Stimulated activated CD8-positive, alpha-beta memory T cell treated with anti-CD3 and anti-CD28 coated beads, Interleukin-2, amount 100 ng/mL, for 1 hour (primary cell): Measurements from ENCODE around the gene INPP5F.
A peak's percentile ranks its signal among the peaks of the same experiment; 100 is the strongest.
"Not testable (repeated sequence)": the region's sequence is repeated elsewhere in the genome, so short reads cannot be mapped to it uniquely, and the experiment has no call there.

Experiments used
- DNase-seq, 2 donors: peaks; one replicate each; pipeline ENCODE4 v3.0.0-alpha.2; 2020; ENCODE audit warnings: low read depth in 2 of 2

Gene INPP5F

GRCh38 chr10:119740096-119740495, 14.2 kb downstream of the INPP5F start:
- DNase-seq, result no peak

GRCh38 chr10:119742947-119743648, 17.2 kb downstream of the INPP5F start:
- DNase-seq, result no peak

GRCh38 chr10:119747940-119748339, 22.1 kb downstream of the INPP5F start:
- DNase-seq, result no peak

- no peak for DNase-seq
Observed at GRCh38 chr10:119748871-119749270, 23.0 kb downstream of the INPP5F start.

GRCh38 chr10:119749455-119749854, 23.6 kb downstream of the INPP5F start:
- no peak for DNase-seq

GRCh38 chr10:119750391-119751230, 24.8 kb downstream of the INPP5F start:
- DNase-seq, result peak; percentile 9 to 21

GRCh38 chr10:119753309-119753708, 27.5 kb downstream of the INPP5F start:
- no peak for DNase-seq

GRCh38 chr10:119754085-119754484, 28.2 kb downstream of the INPP5F start:
- no peak for DNase-seq

- DNase-seq, result no peak
Observed at GRCh38 chr10:119754936-119755335, 29.1 kb downstream of the INPP5F start.

- DNase-seq, result no peak
Observed at GRCh38 chr10:119755446-119755845, 29.6 kb downstream of the INPP5F start.

GRCh38 chr10:119758448-119759195, 32.8 kb downstream of the INPP5F start:
- DNase-seq, result no peak

- DNase-seq, result no peak
Observed at GRCh38 chr10:119759832-119760231, 34.0 kb downstream of the INPP5F start.

GRCh38 chr10:119761106-119761505, 35.3 kb downstream of the INPP5F start:
- no peak for DNase-seq

GRCh38 chr10:119762035-119762434, 36.2 kb downstream of the INPP5F start:
- no peak for DNase-seq

GRCh38 chr10:119762805-119763798, 37.3 kb downstream of the INPP5F start:
- DNase-seq, result no peak

- DNase-seq, result no peak
Observed at GRCh38 chr10:119768455-119769094, 42.7 kb downstream of the INPP5F start.

GRCh38 chr10:119769886-119770285, 44.0 kb downstream of the INPP5F start:
- no peak for DNase-seq

- no peak for DNase-seq
Observed at GRCh38 chr10:119770928-119771327, 45.1 kb downstream of the INPP5F start.

- DNase-seq, result no peak
Observed at GRCh38 chr10:119772334-119772733, 46.5 kb downstream of the INPP5F start.

- not testable (repeated sequence) for DNase-seq
Observed at GRCh38 chr10:119773041-119773440, 47.2 kb downstream of the INPP5F start.

- DNase-seq, result no peak
Observed at GRCh38 chr10:119775529-119775928, 49.7 kb downstream of the INPP5F start.
